ENCODE measurements around the gene CYB5R4.
A peak's percentile ranks its signal among the peaks of the same experiment; 100 is the strongest.
"Not testable (repeated sequence)": the region's sequence is repeated elsewhere in the genome, so short reads cannot be mapped to it uniquely, and the experiment has no call there.

The CYB5R4 gene

GRCh38 chr6:83914953-83915352, 55.5 kb downstream of the CYB5R4 start:
- no peak for DNase-seq

DNA sequence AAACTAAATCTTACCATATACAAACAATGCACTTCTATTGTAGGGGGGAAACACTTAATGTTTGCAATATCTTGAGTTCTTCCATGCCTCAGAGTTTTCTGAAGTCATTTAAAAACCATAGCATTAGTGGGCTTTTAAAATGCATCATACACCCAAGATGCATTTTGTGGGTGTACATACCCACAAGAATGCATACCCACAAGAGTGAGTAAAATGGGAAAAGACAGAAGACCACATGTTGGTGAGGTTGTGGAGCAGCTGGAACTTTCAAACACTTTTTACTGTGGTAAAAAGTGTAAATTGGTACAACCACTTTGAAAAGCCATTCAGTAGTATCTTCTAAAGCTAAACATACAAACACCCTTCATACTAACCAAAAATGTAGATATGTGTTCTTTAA, 57.5 kb downstream of the CYB5R4 start:
- DNase-seq: no peak

DNA sequence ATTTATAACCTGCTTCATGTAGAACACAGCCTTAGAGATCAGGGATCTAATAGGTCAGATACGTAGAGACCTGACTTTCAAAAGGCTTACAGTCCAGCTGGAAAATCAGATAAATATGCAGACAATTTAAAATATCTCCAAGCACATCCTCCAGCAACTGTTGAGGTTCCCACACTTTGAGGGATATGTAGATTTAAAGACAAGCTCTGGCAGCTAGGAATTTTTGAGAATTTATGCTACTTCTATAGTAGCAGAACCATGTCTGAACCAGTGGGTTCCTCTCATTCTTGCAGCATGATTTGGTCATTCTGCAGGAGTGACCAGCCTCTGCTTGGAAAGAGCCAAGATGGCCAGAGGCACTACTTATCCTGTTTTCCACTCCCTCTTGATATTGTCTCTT, 60.5 kb downstream of the CYB5R4 start:
- peak; percentile 14 for DNase-seq

- no peak for DNase-seq
These were observed 61.8 kb downstream of the CYB5R4 start for GRCh38 chr6:83921315-83921714.

- DNase-seq: no peak
These were observed 68.0 kb downstream of the CYB5R4 start for GRCh38 chr6:83927470-83927869.

DNA sequence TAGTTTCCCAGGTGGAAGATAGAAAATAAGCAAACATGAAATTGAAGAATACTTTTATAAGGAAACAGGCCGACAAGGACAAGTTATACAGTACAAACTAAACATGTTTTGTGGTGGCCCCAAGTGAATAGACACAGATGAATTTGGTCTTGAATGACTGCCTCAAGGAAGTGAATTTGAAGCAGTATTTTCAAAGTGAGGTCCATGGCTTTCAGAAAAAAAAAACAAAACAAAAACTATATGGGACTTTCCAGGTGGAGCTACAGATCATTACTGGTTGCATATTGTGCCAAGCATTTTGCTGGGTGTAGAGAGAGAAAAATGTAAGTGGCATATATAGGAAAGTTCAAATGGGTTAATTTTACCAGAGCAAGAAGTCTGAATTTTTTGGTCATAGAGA, 68.8 kb downstream of the CYB5R4 start:
- DNase-seq: no peak

- DNase-seq: not testable (repeated sequence)
These were observed 86.8 kb downstream of the CYB5R4 start for GRCh38 chr6:83946201-83946833.

DNA sequence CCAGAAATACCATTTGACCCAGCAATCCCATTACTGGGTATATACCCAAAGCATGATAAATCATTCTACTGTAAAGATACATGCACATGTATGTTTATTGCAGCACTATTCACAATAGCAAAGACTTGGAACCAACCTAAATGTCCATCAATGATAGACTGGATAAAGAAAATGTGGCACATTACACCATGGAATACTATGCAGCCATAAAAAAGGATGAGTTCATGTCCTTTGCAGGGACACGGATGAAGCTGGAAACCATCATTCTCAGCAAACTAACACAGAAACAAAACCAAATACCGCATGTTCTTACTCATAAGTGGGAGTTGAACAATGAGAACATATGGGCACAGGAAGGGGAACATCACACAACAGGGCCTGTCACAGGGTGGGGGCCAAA, 88.5 kb downstream of the CYB5R4 start:
- DNase-seq: not testable (repeated sequence)

- no peak for DNase-seq
These were observed 89.4 kb downstream of the CYB5R4 start for GRCh38 chr6:83948851-83949250.

DNA sequence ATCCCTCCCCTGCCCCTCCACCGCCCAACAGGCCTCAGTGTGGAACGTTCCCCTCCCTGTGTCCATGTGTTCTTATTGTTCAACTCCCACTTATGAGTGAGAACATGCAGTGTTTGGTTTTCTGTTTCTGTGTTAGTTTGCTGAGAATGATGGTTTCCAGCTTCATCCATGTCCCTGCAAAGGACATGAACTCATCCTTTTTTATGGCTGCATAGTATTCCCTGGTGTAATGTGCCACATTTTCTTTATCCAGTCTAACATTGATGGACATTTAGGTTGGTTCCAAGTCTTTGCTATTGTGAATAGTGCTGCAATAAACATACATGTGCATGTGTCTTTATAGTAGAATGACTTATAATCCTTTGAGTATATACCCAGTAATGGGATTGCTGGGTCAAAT, 91.9 kb downstream of the CYB5R4 start:
- DNase-seq: not testable (repeated sequence)

DNA sequence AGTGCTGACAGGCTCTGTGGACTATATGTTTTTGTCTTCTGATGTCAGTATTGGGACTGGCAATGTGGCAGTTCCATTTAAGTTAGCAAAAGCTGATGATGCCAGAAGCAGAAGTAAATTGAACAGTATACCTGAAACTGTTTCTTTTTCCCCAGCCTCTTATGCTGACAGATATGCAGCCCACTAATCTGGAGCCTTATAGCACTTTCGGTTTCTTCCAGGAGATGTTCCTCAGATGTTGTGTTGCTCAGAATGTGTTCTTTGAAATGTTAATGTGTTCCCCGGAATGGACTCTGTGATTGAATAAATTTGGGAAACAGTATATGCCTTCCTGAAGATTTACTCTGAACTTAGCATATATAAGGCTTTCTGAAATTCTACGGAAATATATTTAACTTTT, 93.3 kb downstream of the CYB5R4 start:
- DNase-seq: no peak

DNA sequence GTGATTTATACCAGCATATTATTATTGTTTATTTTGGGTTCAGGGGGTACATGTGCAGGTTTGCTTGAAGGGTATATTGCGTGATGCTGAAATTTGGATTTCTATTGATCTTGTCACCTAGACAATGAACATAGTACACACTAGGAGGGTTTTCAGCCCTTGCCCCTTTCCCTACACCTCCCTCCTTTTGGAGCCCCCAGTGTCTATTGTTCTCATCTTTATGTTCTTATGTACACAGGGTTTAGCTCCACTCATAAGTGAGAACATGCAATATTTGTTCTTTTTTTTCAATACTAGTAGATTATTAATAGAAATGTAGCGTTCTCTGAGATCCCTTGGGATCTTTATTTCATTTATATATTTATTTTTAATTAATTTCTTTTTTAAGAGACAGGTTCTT, 94.9 kb downstream of the CYB5R4 start:
- DNase-seq: no peak

DNA sequence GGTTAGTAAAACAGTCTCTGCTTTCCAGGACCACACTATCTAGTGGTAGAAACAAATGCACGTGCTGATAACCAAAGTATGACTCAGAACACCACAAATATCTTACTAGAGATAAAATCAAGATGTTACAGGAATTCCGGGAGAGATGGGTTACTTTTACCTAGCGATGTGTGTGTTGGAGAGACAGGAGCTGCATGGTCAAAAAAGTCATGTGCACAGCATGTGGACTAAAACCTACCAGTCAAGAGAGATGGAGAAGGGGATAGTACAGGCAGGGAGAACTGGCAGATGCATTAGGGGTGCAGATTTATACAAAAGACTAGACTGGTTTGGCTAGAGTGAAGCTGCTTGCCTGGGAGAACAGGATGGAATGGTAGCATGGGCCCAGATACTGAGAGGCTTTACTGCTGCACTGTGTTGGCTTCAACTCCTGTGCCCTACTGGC, 98.8 kb downstream of the CYB5R4 start:
- DNase-seq: no peak

GRCh38 chr6:83960664-83961063, 101.2 kb downstream of the CYB5R4 start:
- DNase-seq: no peak

- DNase-seq: no peak
These were observed 103.1 kb downstream of the CYB5R4 start for GRCh38 chr6:83962582-83962981.

GRCh38 chr6:83966539-83966938, 107.0 kb downstream of the CYB5R4 start:
- DNase-seq: no peak

GRCh38 chr6:83970582-83970981, 111.1 kb downstream of the CYB5R4 start:
- DNase-seq: no peak

DNA sequence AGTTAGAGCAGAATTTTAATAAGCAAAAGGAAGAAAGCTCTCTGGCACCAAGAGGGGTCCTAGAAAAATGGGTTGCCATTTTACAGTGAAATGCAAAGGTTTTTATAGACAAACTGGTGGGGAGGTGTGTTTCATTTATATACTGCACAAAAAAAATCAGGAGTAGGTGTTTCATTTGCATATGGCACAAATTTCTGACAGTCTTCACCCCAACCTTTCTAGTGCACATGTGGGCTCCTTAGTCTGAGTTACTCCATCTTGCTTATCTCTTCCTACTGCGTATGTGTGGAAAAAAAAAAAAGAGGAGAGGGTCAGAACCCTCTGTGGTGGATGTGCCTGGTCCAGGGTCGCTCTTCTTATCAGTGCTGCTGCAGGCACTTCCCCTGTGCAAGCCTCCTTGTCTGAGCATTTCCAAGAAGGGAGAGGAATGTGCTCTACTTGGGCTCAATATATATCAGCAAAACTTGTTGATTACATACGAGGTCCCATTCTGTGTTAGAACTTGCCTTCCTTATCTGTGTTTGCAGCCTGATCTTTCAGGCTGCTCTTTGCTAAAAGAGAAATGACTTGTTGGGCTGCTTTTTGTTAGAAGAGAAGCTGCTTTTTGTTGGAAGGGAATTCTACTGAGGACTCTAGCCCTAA, 115.0 kb downstream of the CYB5R4 start:
- no peak for DNase-seq

- DNase-seq: no peak
These were observed 116.7 kb downstream of the CYB5R4 start for GRCh38 chr6:83976037-83976755.

DNA sequence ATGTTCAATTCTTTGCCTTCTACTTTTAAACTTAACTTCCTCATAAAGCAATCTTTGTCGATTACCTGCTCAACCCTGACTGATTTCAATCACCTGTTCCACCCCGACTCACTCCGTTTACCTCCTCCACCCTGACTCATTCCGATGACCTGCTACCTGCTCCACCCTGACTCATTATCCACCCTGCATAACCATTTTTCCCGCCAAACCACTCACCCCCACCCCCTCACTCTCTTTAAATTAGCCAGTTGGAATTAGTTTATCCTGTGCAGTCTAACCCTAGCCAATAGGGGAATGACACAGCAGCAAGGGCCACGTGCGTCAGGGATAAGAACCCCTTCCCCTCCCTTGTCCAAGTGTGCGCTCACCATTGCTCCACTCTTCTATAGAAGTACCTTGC, 117.4 kb downstream of the CYB5R4 start:
- no peak for DNase-seq

- DNase-seq: no peak
These were observed 118.8 kb downstream of the CYB5R4 start for GRCh38 chr6:83978324-83978734.

DNA sequence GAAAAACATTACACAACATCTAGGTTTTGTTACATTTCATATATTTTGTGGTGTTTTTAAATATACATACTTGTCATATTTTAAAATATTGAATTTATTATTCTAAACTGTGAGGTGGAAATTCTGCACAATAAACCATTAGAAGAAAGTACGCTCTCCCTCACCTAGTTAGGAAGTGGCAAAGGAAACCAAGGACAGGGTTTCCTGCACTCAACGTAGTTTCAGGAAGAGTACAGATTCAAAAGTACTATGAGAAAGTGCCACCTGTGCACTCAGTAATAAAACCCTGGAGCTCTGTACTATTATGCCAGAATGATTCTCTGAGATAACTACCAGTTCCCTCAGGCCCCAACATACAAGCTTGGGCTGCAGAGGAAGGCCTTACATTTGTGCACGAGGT, 119.5 kb downstream of the CYB5R4 start:
- no peak for DNase-seq

DNA sequence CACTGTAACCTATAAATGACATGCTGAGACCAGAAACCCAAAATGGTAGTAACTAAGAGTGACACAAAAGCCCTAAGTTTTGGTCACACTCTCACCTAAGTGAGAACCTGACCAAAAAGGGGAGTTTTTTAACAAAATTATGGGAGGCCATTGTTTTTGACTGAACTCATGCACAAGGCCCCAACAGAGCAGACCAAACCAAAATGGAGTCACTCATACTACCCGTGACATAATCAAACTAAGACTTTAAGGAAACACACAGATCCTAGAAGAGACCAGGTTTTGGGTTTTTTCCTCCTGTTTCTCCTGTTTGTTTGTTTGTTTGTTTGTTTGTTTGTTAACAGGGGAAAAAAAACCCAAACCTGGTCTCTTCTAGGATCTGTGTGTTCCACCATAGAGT, 124.9 kb downstream of the CYB5R4 start:
- DNase-seq: no peak

DNA sequence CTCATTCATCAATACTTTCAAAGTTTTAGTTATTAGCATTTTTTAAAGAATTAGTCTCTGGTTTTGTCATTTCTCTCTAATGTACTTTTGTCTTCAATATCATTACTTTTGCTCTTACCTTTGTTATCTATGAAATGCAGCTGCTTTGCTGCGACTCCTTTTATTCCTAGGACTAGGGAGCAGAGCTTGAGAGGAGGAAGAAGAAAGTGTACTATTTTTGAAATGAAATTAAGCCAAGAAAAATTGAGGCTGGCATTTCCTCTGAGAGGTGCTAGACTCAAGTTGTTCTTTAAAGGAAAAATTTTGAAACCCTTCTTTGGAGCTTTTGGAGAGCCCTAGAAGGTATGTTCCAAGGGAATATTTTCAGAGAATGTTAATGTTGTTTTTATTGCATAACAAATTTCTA, 125.8 kb downstream of the CYB5R4 start:
- DNase-seq: no peak
